HepG2 (cell line): ENCODE measurements around the gene CDKN2AIP. TPM values are rescaled to one million over a fixed set of nuclear protein-coding genes. Genes with fewer than 3 reads are reported as not detected.
A peak's percentile ranks its signal among the peaks of the same experiment; 100 is the strongest.

Experiments
- ATAC-seq: fragments of 200-7000 bp; cut with Tn5 transposase; 3 replicates; pipeline ENCODE4 v1.9.1; 2020; ENCODE audit warnings: mild to moderate bottlenecking, moderate library complexity
- BruUV-seq: library from RNA; stranded (reverse); fragments of 400-500 nt; replicated peaks from 2 replicates; lab custom pipeline; 2021; lab: Mats Ljungman, UMichigan
- CTCF ChIA-PET: fragments of 300-600 bp; formaldehyde crosslinking; extraction: SDS; loops from one replicate; lab custom pipeline; 2021; ENCODE audit warnings: low total read pairs, inconsistent platforms, low intra/inter-chr PET ratio; lab: Yijun Ruan, JAX
- POLR2A ChIA-PET: fragments of 350-600 bp; sonication (Branson Sonifier 250); formaldehyde crosslinking; loops from one replicate; lab custom pipeline; 2020; ENCODE audit warnings: antibody characterized with exemption, inconsistent platforms; lab: Yijun Ruan, JAX
- DNase-seq: peaks from one replicate; pipeline ENCODE4 v3.0.0-alpha.2; 2015; ENCODE audit warnings: low spot score
- FAIRE-seq: peaks from 3 replicates; lab custom pipeline; 2011; peaks lifted over from hg19 to GRCh38; lab: Jason Lieb, UNC
- H2AFZ ChIP-seq: one replicate; pipeline ENCODE4 v1.6.1; 2011; ENCODE audit warnings: low read length, inconsistent platforms
- H3K27ac ChIP-seq: fragments of 300-600 bp; 3 replicates; pipeline ENCODE4 v1.8.0; 2011; ENCODE audit warnings: mixed run types, mild to moderate bottlenecking, mixed read lengths, low read length, inconsistent platforms; ENCODE audit not compliant: insufficient read depth; ENCODE audit errors: extremely low read length
- H3K27me3 ChIP-seq, 2 experiments: fragments of 200-600 bp in 1 of 2; 2 replicates in 1 of 2; 3 replicates in 1 of 2; pipeline versions ENCODE4 v1.6.0 to v1.8.0; 2011; ENCODE audit warnings: low read length in 2 of 2, mild to moderate bottlenecking in 2 of 2, moderate library complexity in 2 of 2, inconsistent platforms in 1 of 2; ENCODE audit not compliant: insufficient read depth in 2 of 2, control insufficient read depth in 1 of 2
- H3K36me3 ChIP-seq, 2 experiments: fragments of 200-600 bp in 1 of 2; replicated peaks in 1 of 2; 2 replicates in 1 of 2; 3 replicates in 1 of 2; pipeline versions ENCODE4 v1.5.1 to v1.8.0; 2011; ENCODE audit warnings: low read length in 2 of 2, inconsistent platforms in 1 of 2; ENCODE audit not compliant: insufficient read depth in 2 of 2, control insufficient read depth in 1 of 2
- H3K4me1 ChIP-seq: 2 replicates; pipeline ENCODE4 v1.5.1; 2012; ENCODE audit warnings: low read length, inconsistent platforms; ENCODE audit not compliant: insufficient read depth
- H3K4me2 ChIP-seq: 2 replicates; pipeline ENCODE4 v1.6.0; 2011; ENCODE audit warnings: low read depth, low read length, inconsistent platforms
- H3K4me3 ChIP-seq, 3 experiments: fragments of 200-600 bp in 1 of 3; sonication (generic), shearing (Covaris generic) in 1 of 3; replicated peaks in 1 of 3; 2 replicates each; pipeline ENCODE4 v1.5.1; 2011 to 2016; ENCODE audit warnings: low read length in 3 of 3, inconsistent platforms in 2 of 3, low read depth in 2 of 3, mild to moderate bottlenecking in 2 of 3, control low read depth in 1 of 3, mixed read lengths in 1 of 3; ENCODE audit not compliant: insufficient read depth in 1 of 3
- H3K79me2 ChIP-seq: one replicate; pipeline ENCODE4 v1.6.1; 2011; ENCODE audit warnings: low read length, inconsistent platforms; ENCODE audit not compliant: insufficient read depth
- H3K9ac ChIP-seq: 2 replicates; pipeline ENCODE4 v1.6.0; 2011; ENCODE audit warnings: mild to moderate bottlenecking, low read depth, low read length, inconsistent platforms; ENCODE audit not compliant: insufficient read depth
- H3K9me3 ChIP-seq: 2 replicates; pipeline ENCODE4 v1.5.1; 2012; ENCODE audit warnings: mild to moderate bottlenecking, low read length
- H4K20me1 ChIP-seq: 2 replicates; pipeline ENCODE4 v1.6.0; 2011; ENCODE audit warnings: inconsistent platforms, mild to moderate bottlenecking, low read length, moderate library complexity; ENCODE audit not compliant: insufficient read depth
- CREB1 ChIP-seq, 2 experiments: fragments of 450-650 bp in 1 of 2; IDR thresholded peaks; 2 replicates each; pipeline ENCODE4 v1.6.1; 2016 to 2017; ENCODE audit warnings: control low read depth in 1 of 2, mild to moderate bottlenecking in 1 of 2, missing compliant biosample characterization in 1 of 2, missing genetic modification characterization in 1 of 2
- ETV6 ChIP-seq: sonication (generic); formaldehyde crosslinking; conservative IDR thresholded peaks from 2 replicates; pipeline ENCODE4 v1.4.0; 2020; ENCODE audit warnings: missing genetic modification reagents
- WGBS: methylation state at CpG from one replicate; pipeline ENCODE4 v1.1.6; 2017; ENCODE audit warnings: low lambda C conversion rate; 5-methylcytosine and 5-hydroxymethylcytosine counted together
- in situ Hi-C: cut with HindIII; loops from 2 replicates; pipeline ENCODE4 v1.10.0; 2017; ENCODE audit warnings: low pct_unique_long_range_greater_than_20kb; ENCODE audit not compliant: extremely low pct_ligation_motif_present
- intact Hi-C: fragments of 100-400 bp; cut with micrococcal nuclease; formaldehyde crosslinking; loops from one replicate; pipeline ENCODE4 v1.10.0; 2022; ENCODE audit not compliant: unreplicated experiment
- polyA plus RNA-seq, 8 experiments: library from polyadenylated mRNA; depleted of rRNA in 3 of 8; stranded (reverse) in 7 of 8; unstranded in 1 of 8; fragments of >200 nt; fragmentation: Illumina TruSeq in 4 of 8; extraction: Trizol in 4 of 8; gene quantifications; 2 replicates each; pipeline versions ENCODE4 v1.2.1 to v1.2.3, GENCODE V29; 2011 to 2016; ENCODE audit warnings: low read depth in 4 of 8, missing spikeins in 1 of 8, mixed read lengths in 1 of 8; ENCODE audit not compliant: insufficient read depth in 1 of 8
- total RNA-seq, 5 experiments: library from RNA; depleted of rRNA; stranded (reverse); fragments of >200 nt; fragmentation: Illumina TruSeq; extraction: Trizol; gene quantifications; 2 replicates each; pipeline ENCODE4 v1.2.3, GENCODE V29; 2016; ENCODE audit warnings: low read depth in 1 of 5
- TF ChIP-seq, protein P1 (sequence below): sonication (generic); formaldehyde crosslinking; IDR thresholded peaks from 2 replicates; pipeline ENCODE4 v1.5.1; 2020; ENCODE audit warnings: mild to moderate bottlenecking, missing genetic modification reagents, moderate library complexity

Gene CDKN2AIP
- total and polyA plus RNA-seq, 2 of the 13 experiments (the other 11 are each of a cell fraction or from before 2014, with no cell fraction given): 17.0 to 18.7 TPM

DNA sequence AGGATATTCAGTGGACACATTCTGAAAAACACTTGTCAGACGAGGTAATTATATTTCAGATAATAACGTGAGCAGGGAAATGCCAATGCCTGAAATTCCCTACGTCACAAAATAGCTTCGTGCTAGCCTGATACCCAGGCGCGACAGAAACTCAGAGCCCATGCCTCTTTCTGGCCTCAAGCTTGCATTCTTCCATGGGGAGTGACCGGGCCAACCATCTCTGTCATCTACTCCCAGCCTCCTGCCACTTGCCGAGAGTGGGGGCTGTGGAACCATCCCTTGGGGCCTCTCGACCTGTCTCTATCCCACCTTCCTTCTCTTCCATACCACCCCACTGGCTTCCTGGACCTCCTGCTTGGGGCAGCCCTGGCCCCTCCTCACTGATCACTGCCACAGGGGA is 34.5 kb upstream of the CDKN2AIP start:
- no peak for DNase-seq
- no peak overlapping the region for H3K27ac ChIP-seq

More for the DNA sequence above, 34.5 kb upstream of the CDKN2AIP start:
- Histone ChIP-seq H3K4me1 (peaks cover 42% of the 10 kb centered on the region), H3K4me2 (peak overlapping the region; percentile 39; the same call in 1 of the 2 replicates), H3K27me3 (peaks cover 0 to 10% of the 10 kb centered on the region in 2 experiments; a peak in 2 of 5 replicates), H3K4me3 (peak overlapping the region in 1 of 3 experiments; percentile 6; a peak in 1 of 6 replicates), H3K9me3 (no peaks in the 10 kb centered on the region), H4K20me1 (no peaks in the 10 kb centered on the region), H3K79me2 (no peaks in the 10 kb centered on the region), H2AFZ (no peak overlapping the region), H3K36me3 (no peaks in the 10 kb centered on the region), H3K9ac (no peak overlapping the region)
- ATAC-seq (peak; percentile 39), FAIRE-seq (no peak)
- intact Hi-C loops: loop anchor here (5.0 to 10.0 kb wide), 2 partner anchors 123 to 335 kb away; no protein-coding TSS in a partner anchor
- TF ChIP-seq CREB1 (IDR thresholded peaks at IDR 0.05): peak; percentile 59
- TF ChIP-seq CREB1 (CRISPR knock-in tag; IDR thresholded peaks at IDR 0.05): no peak
- TF ChIP-seq ETV6: no peak
- TF ChIP-seq, protein P1, sequence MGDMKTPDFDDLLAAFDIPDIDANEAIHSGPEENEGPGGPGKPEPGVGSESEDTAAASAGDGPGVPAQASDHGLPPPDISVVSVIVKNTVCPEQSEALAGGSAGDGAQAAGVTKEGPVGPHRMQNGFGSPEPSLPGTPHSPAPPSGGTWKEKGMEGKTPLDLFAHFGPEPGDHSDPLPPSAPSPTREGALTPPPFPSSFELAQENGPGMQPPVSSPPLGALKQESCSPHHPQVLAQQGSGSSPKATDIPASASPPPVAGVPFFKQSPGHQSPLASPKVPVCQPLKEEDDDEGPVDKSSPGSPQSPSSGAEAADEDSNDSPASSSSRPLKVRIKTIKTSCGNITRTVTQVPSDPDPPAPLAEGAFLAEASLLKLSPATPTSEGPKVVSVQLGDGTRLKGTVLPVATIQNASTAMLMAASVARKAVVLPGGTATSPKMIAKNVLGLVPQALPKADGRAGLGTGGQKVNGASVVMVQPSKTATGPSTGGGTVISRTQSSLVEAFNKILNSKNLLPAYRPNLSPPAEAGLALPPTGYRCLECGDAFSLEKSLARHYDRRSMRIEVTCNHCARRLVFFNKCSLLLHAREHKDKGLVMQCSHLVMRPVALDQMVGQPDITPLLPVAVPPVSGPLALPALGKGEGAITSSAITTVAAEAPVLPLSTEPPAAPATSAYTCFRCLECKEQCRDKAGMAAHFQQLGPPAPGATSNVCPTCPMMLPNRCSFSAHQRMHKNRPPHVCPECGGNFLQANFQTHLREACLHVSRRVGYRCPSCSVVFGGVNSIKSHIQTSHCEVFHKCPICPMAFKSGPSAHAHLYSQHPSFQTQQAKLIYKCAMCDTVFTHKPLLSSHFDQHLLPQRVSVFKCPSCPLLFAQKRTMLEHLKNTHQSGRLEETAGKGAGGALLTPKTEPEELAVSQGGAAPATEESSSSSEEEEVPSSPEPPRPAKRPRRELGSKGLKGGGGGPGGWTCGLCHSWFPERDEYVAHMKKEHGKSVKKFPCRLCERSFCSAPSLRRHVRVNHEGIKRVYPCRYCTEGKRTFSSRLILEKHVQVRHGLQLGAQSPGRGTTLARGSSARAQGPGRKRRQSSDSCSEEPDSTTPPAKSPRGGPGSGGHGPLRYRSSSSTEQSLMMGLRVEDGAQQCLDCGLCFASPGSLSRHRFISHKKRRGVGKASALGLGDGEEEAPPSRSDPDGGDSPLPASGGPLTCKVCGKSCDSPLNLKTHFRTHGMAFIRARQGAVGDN (CRISPR knock-in tag): peak; percentile 29; the same call in 1 of the 2 replicates
- no TSS peak for BruUV-seq
- POLR2A ChIA-PET: interaction anchor here (1.2 kb wide), 1 partner anchor 34 kb away, joined by 4 read pairs; no protein-coding TSS in a partner anchor
- WGBS: 13% methylated on average over 5 of the region's 9 CpGs
- CTCF ChIA-PET: no interaction called here
- in situ Hi-C loops: loop anchor here (25.0 kb wide), 1 partner anchor 348 kb away; no protein-coding TSS in a partner anchor
